IPS-20b (cell line): ENCODE measurements around the gene PHACTR3.

Source experiments
- H3K27ac ChIP-seq: one replicate; pipeline ENCODE4 v1.5.1; 2013; ENCODE audit warnings: low read length
- H3K27me3 ChIP-seq: 2 replicates; pipeline ENCODE4 v1.6.1; 2013; ENCODE audit warnings: mild to moderate bottlenecking, low read length, inconsistent platforms; ENCODE audit not compliant: insufficient read depth
- H3K36me3 ChIP-seq: 2 replicates; pipeline ENCODE4 v1.6.1; 2013; ENCODE audit warnings: low read depth, mild to moderate bottlenecking, inconsistent platforms, low read length, moderate library complexity; ENCODE audit not compliant: insufficient read depth
- H3K4me1 ChIP-seq: 2 replicates; pipeline ENCODE4 v1.6.1; 2013; ENCODE audit warnings: mild to moderate bottlenecking, control low read depth, inconsistent platforms, low read length, moderate library complexity; ENCODE audit not compliant: insufficient read depth
- H3K4me3 ChIP-seq: 2 replicates; pipeline ENCODE4 v1.5.1; 2013; ENCODE audit warnings: mild to moderate bottlenecking, low read length, inconsistent platforms
- H3K9ac ChIP-seq: 2 replicates; pipeline ENCODE4 v1.6.1; 2013; ENCODE audit warnings: low read depth, mild to moderate bottlenecking, inconsistent platforms, low read length, moderate library complexity
- H3K9me3 ChIP-seq: 2 replicates; pipeline ENCODE4 v1.6.1; 2013; ENCODE audit warnings: mild to moderate bottlenecking, low read depth, low read length, inconsistent platforms; ENCODE audit not compliant: insufficient read depth

The PHACTR3 gene

GRCh38 chr20:59774921-59775686 is 170.8 kb downstream of the PHACTR3 start:
- no peak overlapping the region for H3K9ac ChIP-seq
- H3K4me1 ChIP-seq, result no peaks in the 10 kb centered on the region

GRCh38 chr20:59775687-59776055 is 171.3 kb downstream of the PHACTR3 start:
- Histone ChIP-seq H3K36me3 (no peaks in the 10 kb centered on the region), H3K4me3 (no peak overlapping the region), H3K9ac (no peak overlapping the region), H3K4me1 (no peaks in the 10 kb centered on the region), H3K27me3 (no peaks in the 10 kb centered on the region; the same call in 1 of the 2 replicates), H3K27ac (no peak overlapping the region), H3K9me3 (no peaks in the 10 kb centered on the region)

More at GRCh38 chr20:59774921-59775686, 170.8 kb downstream of the PHACTR3 start:
- Histone ChIP-seq H3K4me3 (no peak overlapping the region), H3K9me3 (no peaks in the 10 kb centered on the region), H3K27me3 (no peaks in the 10 kb centered on the region; the same call in 1 of the 2 replicates), H3K27ac (no peak overlapping the region), H3K36me3 (no peaks in the 10 kb centered on the region)

GRCh38 chr20:59776059-59776603 is 171.8 kb downstream of the PHACTR3 start:
- Histone ChIP-seq H3K36me3 (no peaks in the 10 kb centered on the region), H3K9me3 (no peaks in the 10 kb centered on the region), H3K27ac (no peak overlapping the region), H3K4me1 (no peaks in the 10 kb centered on the region), H3K27me3 (no peaks in the 10 kb centered on the region; the same call in 1 of the 2 replicates), H3K4me3 (no peak overlapping the region), H3K9ac (no peak overlapping the region)

- H3K9me3 ChIP-seq, result no peaks in the 10 kb centered on the region
- no peaks in the 10 kb centered on the region for H3K36me3 ChIP-seq
- no peaks in the 10 kb centered on the region for H3K4me1 ChIP-seq
Observed at GRCh38 chr20:59776626-59777330, 172.4 kb downstream of the PHACTR3 start.

GRCh38 chr20:59777331-59777725 is 173.0 kb downstream of the PHACTR3 start:
- H3K27me3 ChIP-seq, result no peaks in the 10 kb centered on the region; the same call in 1 of the 2 replicates
- no peak overlapping the region for H3K9ac ChIP-seq
- no peaks in the 10 kb centered on the region for H3K9me3 ChIP-seq
- no peak overlapping the region for H3K4me3 ChIP-seq
- H3K4me1 ChIP-seq, result no peaks in the 10 kb centered on the region
- H3K27ac ChIP-seq, result no peak overlapping the region
- no peaks in the 10 kb centered on the region for H3K36me3 ChIP-seq

More at GRCh38 chr20:59776626-59777330, 172.4 kb downstream of the PHACTR3 start:
- no peak overlapping the region for H3K4me3 ChIP-seq
- no peak overlapping the region for H3K27ac ChIP-seq
- H3K9ac ChIP-seq, result no peak overlapping the region
- no peaks in the 10 kb centered on the region; the same call in 1 of the 2 replicates for H3K27me3 ChIP-seq

GRCh38 chr20:59777814-59778575 is 173.7 kb downstream of the PHACTR3 start:
- no peak overlapping the region for H3K9ac ChIP-seq
- no peak overlapping the region for H3K27ac ChIP-seq
- no peaks in the 10 kb centered on the region for H3K36me3 ChIP-seq
- peaks cover 3% of the 10 kb centered on the region; the same call in 1 of the 2 replicates for H3K27me3 ChIP-seq
- peaks cover 3% of the 10 kb centered on the region; the same call in 1 of the 2 replicates for H3K4me1 ChIP-seq
- no peaks in the 10 kb centered on the region for H3K9me3 ChIP-seq
- no peak overlapping the region for H3K4me3 ChIP-seq

GRCh38 chr20:59778615-59779200 is 174.4 kb downstream of the PHACTR3 start:
- no peak overlapping the region for H3K27ac ChIP-seq
- no peak overlapping the region for H3K4me3 ChIP-seq
- no peaks in the 10 kb centered on the region for H3K36me3 ChIP-seq
- peaks cover 3% of the 10 kb centered on the region; the same call in 1 of the 2 replicates for H3K4me1 ChIP-seq
- H3K27me3 ChIP-seq, result peaks cover 6% of the 10 kb centered on the region; the same call in 1 of the 2 replicates
- H3K9me3 ChIP-seq, result no peaks in the 10 kb centered on the region
- no peak overlapping the region for H3K9ac ChIP-seq

- Histone ChIP-seq H3K27me3 (peaks cover 9% of the 10 kb centered on the region; the same call in 1 of the 2 replicates), H3K27ac (no peak overlapping the region), H3K4me1 (peaks cover 3% of the 10 kb centered on the region; the same call in 1 of the 2 replicates), H3K9me3 (no peaks in the 10 kb centered on the region), H3K4me3 (no peak overlapping the region), H3K9ac (no peak overlapping the region), H3K36me3 (no peaks in the 10 kb centered on the region)
Observed at GRCh38 chr20:59779656-59780380, 175.5 kb downstream of the PHACTR3 start.

- Histone ChIP-seq H3K27ac (no peak overlapping the region), H3K27me3 (peaks cover 9% of the 10 kb centered on the region; the same call in 1 of the 2 replicates), H3K36me3 (no peaks in the 10 kb centered on the region), H3K4me3 (no peak overlapping the region), H3K9me3 (no peaks in the 10 kb centered on the region), H3K4me1 (peaks cover 3% of the 10 kb centered on the region; the same call in 1 of the 2 replicates), H3K9ac (no peak overlapping the region)
Observed at GRCh38 chr20:59780494-59781185, 176.3 kb downstream of the PHACTR3 start.

- Histone ChIP-seq H3K9ac (no peak overlapping the region), H3K27me3 (peaks cover 9% of the 10 kb centered on the region; the same call in 1 of the 2 replicates), H3K27ac (no peak overlapping the region), H3K9me3 (no peaks in the 10 kb centered on the region), H3K4me3 (no peak overlapping the region), H3K4me1 (peaks cover 3% of the 10 kb centered on the region; the same call in 1 of the 2 replicates), H3K36me3 (no peaks in the 10 kb centered on the region)
Observed at GRCh38 chr20:59781226-59781625, 176.9 kb downstream of the PHACTR3 start.
